Nephron progenitor cell (in vitro differentiated cells): Measurements from ENCODE around the gene TMEM175.
"Not testable (repeated sequence)": the region's sequence is repeated elsewhere in the genome, so short reads cannot be mapped to it uniquely, and the experiment has no call there.

Experiments used
- DNase-seq: peaks from one replicate; pipeline ENCODE4 v3.0.0; 2021
- H3K27ac Mint-ChIP-seq: 2 replicates; pipeline ENCODE4 v1.8.0; 2021; ENCODE audit warnings: mild to moderate bottlenecking, moderate library complexity, mixed read lengths
- H3K27me3 Mint-ChIP-seq: 2 replicates; pipeline ENCODE4 v1.8.0; 2021; ENCODE audit warnings: mild to moderate bottlenecking, low read depth, mixed read lengths; ENCODE audit not compliant: poor library complexity
- H3K36me3 Mint-ChIP-seq: 2 replicates; pipeline ENCODE4 v1.8.0; 2021; ENCODE audit warnings: low read depth, mixed read lengths
- H3K4me1 Mint-ChIP-seq: 2 replicates; pipeline ENCODE4 v1.8.0; 2021; ENCODE audit warnings: mixed read lengths
- H3K4me3 Mint-ChIP-seq: 2 replicates; pipeline ENCODE4 v1.8.0; 2021; ENCODE audit warnings: mild to moderate bottlenecking, moderate library complexity, mixed read lengths
- H3K9me3 Mint-ChIP-seq: 2 replicates; pipeline ENCODE4 v1.8.0; 2021; ENCODE audit warnings: mild to moderate bottlenecking, moderate library complexity, mixed read lengths
- TF ChIP-seq, protein P1 (sequence below): fragments of 200-600 bp; sonication (generic); IDR thresholded peaks from 2 replicates; pipeline ENCODE4 v1.5.0; 2021; ENCODE audit warnings: antibody characterized with exemption

TMEM175 gene

DNA sequence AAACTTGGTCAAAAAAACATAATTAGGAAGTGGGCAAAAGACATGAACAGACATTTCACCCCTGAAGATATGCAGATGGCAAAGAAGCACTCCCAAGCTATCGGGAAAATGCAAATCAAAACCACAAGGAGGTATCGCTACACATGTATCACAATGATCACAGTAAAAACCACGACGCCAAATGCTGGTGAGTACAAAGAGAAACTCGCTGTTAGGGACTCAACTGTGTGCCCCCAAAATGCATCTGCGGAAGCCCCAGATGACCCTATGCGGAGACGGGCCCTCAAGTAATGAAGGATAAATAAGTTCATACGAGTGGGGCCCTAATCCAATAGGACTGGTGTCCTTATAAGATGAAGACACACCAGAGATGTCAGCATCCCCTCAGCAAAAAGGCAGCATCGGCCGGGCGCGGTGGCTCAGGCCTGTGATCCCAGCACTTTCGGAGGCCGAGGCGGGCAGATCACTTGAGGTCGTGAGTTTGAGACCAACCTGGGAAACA is 10.4 kb upstream of the TMEM175 start:
- TF ChIP-seq, protein P1, sequence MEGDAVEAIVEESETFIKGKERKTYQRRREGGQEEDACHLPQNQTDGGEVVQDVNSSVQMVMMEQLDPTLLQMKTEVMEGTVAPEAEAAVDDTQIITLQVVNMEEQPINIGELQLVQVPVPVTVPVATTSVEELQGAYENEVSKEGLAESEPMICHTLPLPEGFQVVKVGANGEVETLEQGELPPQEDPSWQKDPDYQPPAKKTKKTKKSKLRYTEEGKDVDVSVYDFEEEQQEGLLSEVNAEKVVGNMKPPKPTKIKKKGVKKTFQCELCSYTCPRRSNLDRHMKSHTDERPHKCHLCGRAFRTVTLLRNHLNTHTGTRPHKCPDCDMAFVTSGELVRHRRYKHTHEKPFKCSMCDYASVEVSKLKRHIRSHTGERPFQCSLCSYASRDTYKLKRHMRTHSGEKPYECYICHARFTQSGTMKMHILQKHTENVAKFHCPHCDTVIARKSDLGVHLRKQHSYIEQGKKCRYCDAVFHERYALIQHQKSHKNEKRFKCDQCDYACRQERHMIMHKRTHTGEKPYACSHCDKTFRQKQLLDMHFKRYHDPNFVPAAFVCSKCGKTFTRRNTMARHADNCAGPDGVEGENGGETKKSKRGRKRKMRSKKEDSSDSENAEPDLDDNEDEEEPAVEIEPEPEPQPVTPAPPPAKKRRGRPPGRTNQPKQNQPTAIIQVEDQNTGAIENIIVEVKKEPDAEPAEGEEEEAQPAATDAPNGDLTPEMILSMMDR: no peak
- Mint-ChIP-seq H3K36me3 (peaks cover 46% of the 10 kb centered on the region), H3K27ac (peak overlapping the region; percentile 41), H3K4me3 (no peak overlapping the region), H3K9me3 (peaks cover 17% of the 10 kb centered on the region), H3K4me1 (peaks cover 26% of the 10 kb centered on the region), H3K27me3 (no peaks in the 10 kb centered on the region)
- no peak for DNase-seq

- H3K4me3 Mint-ChIP-seq: peak overlapping the region; percentile 4
- peak overlapping the region; percentile 74 for H3K27ac Mint-ChIP-seq
- peaks cover 4% of the 10 kb centered on the region for H3K9me3 Mint-ChIP-seq
- TF ChIP-seq, protein P1: no peak
- no peaks in the 10 kb centered on the region for H3K27me3 Mint-ChIP-seq
- peaks cover 29% of the 10 kb centered on the region for H3K36me3 Mint-ChIP-seq
- DNase-seq: no peak
- H3K4me1 Mint-ChIP-seq: peaks cover 31% of the 10 kb centered on the region
Measured at GRCh38 chr4:924107-925096, 7.9 kb upstream of the TMEM175 start.

DNA sequence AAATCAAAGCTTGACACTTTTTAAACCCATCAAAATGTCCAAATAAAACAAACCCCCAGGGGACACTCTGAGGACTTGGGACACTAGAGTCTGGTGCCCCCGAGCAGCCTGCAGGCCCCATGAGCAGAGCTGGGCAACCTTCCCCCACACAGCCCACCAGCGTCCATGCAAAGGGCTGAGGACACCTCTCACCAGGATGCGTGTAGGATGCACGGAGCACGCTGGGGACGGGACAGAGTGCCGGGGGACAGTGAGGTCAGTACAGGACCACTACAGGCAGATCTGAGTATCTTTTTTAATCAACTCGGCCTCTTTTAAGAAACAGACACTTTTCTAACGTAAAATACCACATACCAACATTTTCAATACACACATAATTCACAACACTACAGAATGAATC is 7.1 kb upstream of the TMEM175 start:
- TF ChIP-seq, protein P1: no peak
- H3K27me3 Mint-ChIP-seq: no peaks in the 10 kb centered on the region
- no peaks in the 10 kb centered on the region for H3K9me3 Mint-ChIP-seq

GRCh38 chr4:925771-926500 is 6.3 kb upstream of the TMEM175 start:
- no peak for DNase-seq
- H3K4me3 Mint-ChIP-seq: no peak overlapping the region
- no peak overlapping the region for H3K27ac Mint-ChIP-seq
- H3K9me3 Mint-ChIP-seq: no peaks in the 10 kb centered on the region
- H3K4me1 Mint-ChIP-seq: peaks cover 43% of the 10 kb centered on the region
- TF ChIP-seq, protein P1: no peak
- no peaks in the 10 kb centered on the region for H3K27me3 Mint-ChIP-seq
- H3K36me3 Mint-ChIP-seq: peaks cover 19% of the 10 kb centered on the region

More for the DNA sequence above, 7.1 kb upstream of the TMEM175 start:
- Mint-ChIP-seq H3K4me3 (no peak overlapping the region), H3K4me1 (peaks cover 36% of the 10 kb centered on the region), H3K36me3 (peaks cover 22% of the 10 kb centered on the region), H3K27ac (peak overlapping the region; percentile 29)
- DNase-seq: no peak

DNA sequence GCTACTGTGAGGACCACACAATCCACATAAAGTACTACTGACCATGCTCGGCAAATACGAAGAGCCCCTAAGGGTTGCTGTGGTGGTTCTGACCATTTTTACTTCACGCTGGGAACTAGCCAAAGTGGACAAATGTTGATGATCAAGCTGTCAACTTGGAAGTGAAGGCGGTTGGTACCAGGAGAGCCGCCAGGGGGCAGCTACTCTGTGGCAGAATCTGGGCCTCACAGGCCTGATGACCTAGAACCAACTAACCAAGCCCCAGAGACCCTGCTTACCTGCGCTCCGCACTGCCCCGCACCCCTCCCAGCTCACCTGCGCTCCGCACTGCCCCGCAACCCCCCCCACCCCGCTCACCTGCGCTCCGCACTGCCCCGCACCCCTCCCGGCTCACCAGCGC is 5.7 kb upstream of the TMEM175 start:
- Mint-ChIP-seq H3K4me3 (no peak overlapping the region), H3K27me3 (no peaks in the 10 kb centered on the region), H3K9me3 (no peaks in the 10 kb centered on the region), H3K27ac (no peak overlapping the region), H3K36me3 (peaks cover 13% of the 10 kb centered on the region), H3K4me1 (peaks cover 49% of the 10 kb centered on the region)
- peak; percentile 62 for DNase-seq
- TF ChIP-seq, protein P1: peak; percentile 52

- H3K4me1 Mint-ChIP-seq: peaks cover 52% of the 10 kb centered on the region
- H3K9me3 Mint-ChIP-seq, DNase-seq, H3K27me3 Mint-ChIP-seq, H3K27ac Mint-ChIP-seq, H3K4me3 Mint-ChIP-seq, H3K36me3 Mint-ChIP-seq: not testable (repeated sequence)
Measured at GRCh38 chr4:927566-927965, 4.7 kb upstream of the TMEM175 start.
